ELF-1 (cell line): ENCODE measurements around the gene JAKMIP2.
A peak's percentile ranks its signal among the peaks of the same experiment; 100 is the strongest.

ENCODE experiments used
- DNase-seq: peaks from one replicate; pipeline ENCODE4 v3.0.0-alpha.2; 2016; ENCODE audit warnings: low read depth, low spot score

Gene JAKMIP2

DNA sequence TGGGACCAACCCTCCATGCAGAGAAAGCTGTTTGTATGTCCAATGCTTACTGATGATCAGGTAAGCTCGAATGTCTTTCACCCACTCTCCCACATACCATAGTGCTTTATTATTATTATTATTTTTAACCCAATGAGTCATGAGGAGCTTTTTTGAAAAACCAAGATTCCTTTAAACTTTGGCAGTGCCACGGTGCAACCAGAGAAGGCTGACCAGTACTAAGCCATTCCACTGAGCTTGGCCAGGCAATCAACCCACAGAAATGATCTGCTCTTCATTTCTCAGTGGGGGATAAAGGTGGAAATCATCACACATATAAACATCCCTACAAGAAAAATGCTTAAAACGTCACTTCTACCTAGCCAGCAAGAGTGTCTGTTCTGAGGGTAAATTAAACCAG, 35.5 kb downstream of the JAKMIP2 start:
- no peak for DNase-seq

DNA sequence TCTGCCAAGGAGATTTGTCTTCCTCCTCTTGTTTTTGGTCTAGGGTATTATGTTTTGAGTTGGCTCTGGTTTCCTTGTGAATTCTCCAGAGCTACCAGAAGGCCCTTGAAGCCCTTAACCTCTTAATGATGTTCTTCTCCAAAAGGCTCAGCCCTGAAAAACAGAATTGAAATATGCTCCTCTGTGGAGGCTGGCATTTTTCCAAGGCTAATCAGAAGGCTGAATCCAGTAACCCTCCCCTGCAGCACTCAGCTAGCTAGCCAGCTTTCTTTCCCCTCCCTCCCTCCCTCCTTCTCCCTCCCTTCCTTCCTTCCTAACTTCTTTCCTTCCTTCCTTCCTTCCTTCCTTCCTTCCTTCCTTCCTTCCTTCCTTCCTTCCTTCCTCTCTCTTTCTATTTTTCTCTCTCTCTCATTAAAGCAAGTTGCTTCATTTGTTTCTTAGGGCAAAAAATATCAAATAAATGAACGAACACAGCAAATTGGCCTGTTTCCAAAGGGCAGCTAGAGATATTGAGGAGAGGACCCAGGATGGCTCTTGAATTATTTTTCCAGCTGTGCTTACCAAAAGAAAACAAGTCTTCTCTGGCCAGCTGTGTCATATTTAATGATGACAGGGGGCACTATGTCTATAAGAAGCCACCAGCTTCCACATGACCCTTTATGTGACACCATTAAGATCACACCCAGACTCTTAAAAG, 38.7 kb downstream of the JAKMIP2 start:
- no peak for DNase-seq

DNA sequence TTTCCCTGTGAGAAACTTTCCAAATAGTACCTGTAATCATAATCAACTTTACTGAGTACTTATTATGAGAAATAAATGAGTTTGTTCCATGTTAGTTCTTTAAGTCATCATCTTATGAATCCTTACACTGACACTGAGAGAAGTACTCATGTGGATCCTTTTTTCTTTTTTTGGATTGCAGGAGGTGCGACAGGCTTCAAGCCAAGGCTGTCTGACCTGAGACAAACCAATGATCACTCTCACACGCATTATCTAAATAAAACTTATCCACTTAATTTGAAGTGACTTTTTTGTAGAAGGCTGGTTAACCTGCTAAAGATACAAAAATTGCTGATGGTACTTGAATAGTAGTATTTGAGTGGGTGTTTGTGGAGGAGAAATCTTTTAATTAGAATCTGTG, 39.5 kb downstream of the JAKMIP2 start:
- DNase-seq = no peak

DNA sequence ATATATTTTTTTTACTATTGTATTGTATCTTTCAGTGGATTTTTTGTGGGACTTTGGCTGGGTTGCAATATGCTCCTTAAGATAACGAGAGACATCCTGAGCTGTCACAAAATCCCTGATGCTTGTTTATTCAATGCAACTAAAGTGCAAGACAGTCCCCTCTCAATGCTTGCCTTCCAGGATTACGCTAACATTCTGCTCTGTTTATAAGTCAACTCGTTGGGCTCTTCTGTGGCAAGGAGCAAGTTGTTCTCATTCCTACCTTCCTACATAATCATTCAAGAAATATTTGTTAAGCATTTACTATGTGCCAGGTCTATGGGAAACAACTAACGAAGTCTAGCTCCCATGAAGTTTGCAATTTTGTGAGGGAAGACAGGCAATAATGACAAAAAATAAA, 40.4 kb downstream of the JAKMIP2 start:
- no peak for DNase-seq

DNA sequence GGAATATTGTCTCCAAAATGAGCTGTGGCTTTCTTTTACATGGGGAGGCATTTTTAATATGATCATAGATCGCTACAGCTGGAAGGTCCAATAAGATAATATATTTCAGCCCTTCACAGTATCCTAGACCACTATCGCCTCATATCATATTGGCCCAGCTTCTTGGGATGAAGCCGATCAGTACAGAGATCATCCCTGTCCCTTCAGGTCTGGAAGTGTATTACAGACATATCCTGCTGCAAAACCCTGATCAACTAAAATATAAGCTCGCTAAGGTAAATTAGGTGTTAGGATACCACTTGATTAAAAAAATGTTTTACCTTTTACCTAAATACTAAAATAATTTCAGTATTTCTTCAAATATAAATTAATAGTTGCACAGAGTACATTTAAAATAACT, 41.7 kb downstream of the JAKMIP2 start:
- no peak for DNase-seq

DNA sequence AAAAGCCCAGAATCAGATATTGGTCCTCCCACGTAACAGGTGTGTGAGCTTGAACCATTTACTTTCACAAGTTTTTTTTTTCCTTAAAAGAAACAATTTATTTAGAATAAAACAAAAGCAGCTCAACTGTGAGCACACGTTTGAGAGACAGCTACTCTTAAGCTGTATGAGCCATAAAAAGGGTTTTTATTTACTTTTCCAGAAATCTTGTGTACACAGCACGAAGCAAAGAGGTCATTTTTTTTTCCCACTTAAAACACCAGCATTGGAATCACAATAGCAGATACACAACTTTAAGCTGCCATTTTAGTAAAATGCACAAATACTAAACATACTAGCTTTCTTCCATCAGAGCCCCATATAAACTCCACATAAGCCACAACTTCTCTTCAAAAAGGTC, 44.6 kb downstream of the JAKMIP2 start:
- no peak for DNase-seq

DNA sequence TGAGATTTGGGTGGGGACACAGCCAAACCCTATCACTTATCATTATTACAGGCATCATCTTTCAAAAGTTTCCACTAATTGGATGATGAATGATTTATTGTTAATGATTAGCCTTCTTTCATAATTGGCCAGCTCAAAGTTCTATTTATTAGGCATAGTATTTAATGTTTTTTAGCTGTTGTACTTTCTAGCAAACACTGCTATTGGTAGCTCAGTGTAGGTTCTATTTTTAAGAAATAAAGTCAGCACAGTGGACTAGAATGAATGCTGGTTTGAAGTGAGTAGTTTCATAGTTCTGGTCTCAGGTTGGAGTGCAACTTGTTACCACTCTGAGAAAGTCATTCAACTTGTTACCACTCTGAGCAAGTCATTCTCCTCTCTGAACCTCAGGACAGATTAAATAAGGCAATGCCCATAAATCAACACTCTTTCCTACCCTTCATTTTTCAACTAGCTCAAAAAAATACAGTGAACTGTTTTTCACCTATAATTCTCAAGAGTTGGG, 46.9 kb downstream of the JAKMIP2 start:
- no peak for DNase-seq

DNA sequence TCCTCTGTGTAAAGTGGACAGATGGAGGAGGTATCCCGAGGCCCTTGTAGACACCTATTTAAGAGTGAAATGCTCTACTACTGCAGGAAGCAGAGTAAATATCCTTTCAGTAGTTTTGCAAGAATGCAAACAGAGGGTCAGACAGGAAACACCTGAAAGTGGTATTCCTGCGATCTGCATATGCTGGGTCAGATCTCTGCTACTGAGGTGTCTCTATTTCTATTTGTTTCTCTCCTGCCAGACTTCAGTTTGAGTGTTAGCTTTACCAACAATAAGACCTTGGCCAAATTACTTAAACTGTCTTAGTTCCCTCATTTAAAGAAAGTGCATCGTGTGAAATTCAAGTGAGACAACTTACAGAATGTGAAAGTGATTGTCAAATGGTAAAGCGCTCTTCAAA, 47.6 kb downstream of the JAKMIP2 start:
- DNase-seq = no peak

DNA sequence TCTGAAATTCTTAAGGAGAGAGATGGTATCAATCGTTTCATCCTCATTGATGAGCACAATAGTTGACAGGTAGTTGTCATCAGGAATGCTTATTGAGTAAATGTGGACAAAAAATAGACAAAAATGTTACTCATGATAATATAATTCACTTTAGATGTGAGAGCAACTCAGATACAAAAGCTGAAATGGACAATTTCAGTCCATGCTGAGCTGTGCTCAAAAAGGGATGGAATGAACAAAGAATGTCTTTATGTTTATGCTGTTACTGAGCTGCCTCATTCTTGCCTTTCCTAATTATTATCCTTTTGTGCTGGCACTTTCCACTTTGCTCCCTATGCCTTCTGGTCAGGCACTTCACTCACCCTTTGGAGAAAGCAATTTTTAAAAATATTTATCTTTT, 49.5 kb downstream of the JAKMIP2 start:
- DNase-seq = no peak

DNA sequence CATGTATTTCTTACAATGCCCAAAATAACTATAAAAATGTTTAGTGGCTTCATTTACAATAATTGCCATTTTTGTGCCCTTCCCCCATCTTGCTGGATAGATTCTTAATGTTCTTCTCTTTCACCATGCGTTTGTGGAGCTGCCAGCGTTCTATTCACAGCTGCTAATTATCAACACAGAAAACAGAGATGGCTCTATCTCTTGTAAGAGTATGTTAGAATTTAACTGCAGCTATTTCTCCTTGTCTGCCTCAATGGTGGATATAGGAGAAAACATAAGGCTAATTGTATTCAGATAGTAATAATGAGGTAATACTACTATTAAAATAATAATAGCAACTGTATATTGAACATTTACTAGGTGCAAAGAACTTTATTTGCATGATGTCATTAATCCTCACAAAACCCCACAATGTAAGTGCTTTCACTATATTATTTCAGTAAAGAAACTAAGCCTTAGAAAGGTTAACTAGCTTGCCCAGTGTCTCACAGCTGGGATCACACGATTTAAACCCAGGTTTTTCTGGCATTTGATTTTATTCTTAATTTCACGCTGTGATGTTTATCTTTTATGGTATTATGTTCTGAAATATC, 50.1 kb downstream of the JAKMIP2 start:
- DNase-seq = no peak

DNA sequence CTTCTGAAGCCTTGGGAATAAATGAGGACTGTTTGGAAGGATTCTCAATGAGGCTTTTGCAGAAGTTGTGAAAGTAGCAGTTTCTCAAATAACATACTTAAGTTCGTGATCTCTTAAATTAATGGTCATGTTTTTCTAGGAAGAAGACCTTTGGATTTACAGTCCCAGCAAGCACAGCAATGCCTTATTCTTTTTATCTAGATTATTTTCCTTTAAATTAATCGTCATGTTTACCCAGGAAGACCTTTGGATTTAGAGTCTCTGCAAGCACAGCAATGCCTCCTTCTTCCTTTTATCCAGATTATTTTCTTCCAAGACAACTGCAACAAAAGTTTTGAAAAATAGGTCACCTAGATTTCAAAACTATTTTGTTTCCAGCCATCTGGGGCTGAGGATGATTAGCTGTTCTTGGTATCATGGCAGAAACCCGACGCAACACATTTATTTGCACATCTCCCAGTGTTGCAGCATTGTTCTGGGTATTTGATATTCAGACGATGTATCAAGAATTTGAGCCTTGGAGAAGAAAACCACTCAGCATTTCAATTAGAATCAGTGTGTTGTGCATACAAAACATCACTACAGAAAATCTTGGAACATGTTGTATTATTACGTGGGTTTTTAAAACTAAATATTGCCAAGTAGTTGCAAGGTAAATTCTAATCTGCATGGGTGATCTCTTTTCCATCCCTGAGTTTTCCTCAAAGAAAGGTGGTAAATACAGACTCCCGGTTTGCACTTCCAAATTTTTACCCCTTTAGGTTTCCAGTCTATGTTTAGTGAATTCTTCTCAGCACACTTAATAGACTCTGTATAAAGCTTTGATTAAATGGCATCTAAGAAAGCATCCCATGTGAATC, 50.9 kb downstream of the JAKMIP2 start:
- DNase-seq = no peak

DNA sequence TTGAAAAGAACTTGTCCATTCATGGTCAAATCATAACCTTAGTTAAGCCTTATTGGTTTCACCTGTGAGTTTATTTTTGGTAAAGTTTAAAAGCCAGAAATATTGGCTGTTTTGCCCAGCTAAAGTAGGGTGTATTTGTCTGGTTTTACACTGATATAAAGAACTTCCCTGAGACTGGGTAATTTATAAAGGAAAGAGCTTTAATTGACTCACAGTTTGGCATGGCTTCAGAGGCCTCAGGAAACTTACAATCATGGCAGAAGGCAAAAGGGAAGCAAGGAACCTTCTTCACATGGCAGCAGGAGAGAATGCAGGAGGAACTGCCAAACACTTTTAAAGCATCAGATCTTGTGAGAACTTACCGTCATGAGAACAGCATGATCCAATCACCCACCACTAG, 55.3 kb downstream of the JAKMIP2 start:
- DNase-seq = no peak

DNA sequence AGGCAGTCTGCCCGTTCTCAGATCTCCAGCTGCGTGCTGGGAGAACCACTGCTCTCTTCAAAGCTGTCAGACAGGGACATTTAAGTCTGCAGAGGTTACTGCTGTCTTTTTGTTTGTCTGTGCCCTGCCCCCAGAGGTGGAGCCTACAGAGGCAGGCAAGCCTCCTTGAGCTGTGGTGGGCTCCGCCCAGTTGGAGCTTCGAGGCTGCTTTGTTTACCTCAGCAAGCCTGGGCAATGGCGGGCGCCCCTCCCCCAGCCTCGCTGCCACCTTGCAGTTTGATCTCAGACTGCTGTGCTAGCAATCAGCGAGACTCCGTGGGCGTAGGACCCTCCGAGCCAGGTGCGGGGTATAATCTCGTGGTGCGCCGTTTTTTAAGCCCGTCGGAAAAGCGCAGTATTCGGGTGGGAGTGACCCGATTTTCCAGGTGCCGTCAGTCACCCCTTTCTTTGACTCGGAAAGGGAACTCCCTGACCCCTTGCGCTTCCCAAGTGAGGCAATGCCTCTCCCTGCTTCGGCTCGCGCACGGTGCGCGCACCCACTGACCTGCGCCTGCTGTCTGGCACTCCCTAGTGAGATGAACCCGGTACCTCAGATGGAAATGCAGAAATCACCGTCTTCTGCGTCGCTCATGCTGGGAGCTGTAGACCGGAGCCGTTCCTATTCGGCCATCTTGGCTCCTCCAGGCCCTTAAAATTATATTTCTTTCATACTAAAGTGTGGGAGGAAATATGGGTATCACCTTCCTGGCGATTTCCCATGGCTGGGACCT, 61.2 kb downstream of the JAKMIP2 start:
- peak; percentile 31 for DNase-seq

DNA sequence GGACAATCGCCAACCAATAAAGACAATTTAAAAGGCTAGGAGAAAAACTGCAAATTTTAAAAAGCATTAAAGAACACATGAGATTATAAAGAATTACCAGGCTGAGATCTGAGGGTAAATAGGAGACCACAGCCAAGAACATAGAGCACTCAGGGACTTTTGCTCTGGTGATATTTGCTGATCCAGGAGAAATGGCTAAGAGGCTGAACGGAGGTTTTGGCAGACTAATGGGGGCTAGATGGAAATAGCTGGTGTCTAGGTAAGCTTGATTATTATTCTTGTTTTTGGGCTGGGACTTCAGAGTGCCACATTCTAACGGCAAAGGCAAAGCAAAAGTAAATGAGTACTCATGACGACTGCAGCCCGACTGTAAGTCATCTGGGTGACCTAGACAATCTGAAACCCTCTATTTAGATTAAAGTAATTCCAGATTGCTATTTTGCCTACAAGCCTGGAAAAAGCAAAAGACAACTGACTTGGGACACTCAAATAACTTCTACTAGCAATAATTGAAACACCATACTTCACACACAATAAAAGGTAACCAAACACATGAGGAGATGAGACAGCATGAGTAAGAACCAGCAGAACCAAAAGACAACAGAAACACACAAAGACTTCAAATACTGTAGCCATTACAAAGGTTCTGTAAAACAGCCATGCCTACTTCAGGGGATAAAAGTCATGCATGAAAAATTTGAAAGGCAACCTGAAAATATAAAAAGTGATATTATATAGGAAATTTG, 68.8 kb downstream of the JAKMIP2 start:
- no peak for DNase-seq

DNA sequence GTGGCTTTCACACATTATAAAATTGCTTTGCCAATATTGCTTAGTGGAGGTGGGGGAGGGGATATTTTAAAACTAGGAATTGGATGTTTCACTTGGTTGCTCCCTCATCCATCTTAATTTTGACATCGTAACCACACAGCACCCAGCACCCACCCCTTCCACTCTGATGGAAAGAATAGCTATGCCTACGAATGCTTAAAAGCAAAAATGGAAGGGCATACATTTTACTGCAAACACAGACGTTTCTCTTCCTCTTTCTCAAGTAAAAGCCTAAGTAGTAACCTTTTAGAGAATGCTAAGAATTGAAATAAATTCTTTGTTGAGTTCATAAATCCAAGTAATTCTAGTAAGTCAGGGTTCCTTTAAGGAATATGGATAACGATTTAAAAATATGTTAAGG, 69.9 kb downstream of the JAKMIP2 start:
- DNase-seq = no peak

DNA sequence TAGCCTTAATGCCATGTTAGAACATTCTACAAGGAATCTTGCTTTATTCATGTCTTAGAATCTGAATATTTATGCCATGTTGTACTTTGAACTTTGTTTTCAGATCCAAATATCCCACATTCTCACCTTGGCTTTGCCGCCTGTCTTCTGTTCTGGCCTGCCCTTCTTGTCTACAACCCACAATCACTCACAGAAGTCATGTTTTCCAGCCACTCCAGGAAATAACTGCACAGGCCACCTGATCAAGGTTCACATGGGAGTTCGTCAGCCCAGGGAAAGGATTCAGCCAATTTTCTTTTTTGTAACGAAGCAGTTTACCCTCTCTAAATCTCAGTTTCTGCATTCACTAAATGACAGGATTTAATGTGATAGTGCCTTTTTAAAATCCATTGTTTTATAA, 70.5 kb downstream of the JAKMIP2 start:
- no peak for DNase-seq

DNA sequence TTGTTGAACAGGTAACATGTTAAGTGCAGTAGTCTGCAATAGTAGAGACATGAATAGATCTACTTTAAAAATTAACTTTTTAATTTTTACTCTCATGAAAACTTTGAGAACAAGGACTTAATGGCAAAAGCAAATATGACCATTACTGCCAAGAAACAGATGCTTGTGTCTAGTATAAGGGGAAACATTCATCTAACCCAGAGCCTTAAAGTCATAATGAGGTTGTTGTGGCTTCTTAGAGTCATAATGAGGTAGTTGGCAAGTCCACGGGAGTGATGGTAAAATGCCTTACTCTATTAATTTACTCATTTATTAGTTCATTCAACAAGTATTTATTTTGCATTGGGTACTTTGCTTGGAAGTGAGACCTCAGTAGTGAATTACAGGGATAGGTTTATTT, 71.5 kb downstream of the JAKMIP2 start:
- DNase-seq = no peak

DNA sequence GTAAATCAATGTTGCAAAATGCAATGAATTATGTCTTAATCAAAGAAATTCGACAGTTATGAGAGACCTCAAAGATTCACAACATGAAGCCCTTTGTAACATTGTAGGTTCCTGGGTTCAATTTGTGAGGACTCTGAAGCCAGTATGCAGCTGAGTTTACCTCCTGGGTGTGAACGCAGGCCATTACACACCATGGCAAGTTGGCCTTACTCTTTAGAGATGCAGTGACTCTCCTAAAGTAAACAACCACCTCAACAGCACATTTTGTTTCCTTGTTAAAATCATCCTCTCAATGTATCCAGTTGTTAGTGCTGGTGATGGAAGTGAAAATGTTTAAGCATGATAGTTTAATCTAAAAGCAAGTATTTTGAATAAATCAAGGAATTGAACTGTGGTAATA, 73.8 kb downstream of the JAKMIP2 start:
- DNase-seq = no peak

DNA sequence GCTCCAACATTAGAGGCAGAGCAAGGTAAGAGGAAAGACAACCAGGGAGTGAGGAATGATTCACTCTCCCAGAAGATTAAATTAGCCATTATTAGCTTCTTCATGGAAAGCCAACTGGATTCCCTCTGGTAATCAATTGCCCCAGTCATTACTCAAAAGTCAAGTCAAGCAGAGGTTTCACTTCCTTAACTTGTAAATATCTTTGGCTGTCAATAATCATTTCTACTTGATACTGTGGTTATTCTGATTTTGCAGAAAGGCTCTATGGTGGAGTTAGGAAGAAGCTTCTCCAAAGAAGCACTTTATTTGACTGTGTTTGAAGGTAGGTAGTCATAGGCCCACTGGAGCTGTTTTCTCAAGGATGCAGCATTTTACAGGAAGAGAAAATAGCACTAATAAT, 78.0 kb downstream of the JAKMIP2 start:
- DNase-seq = no peak

DNA sequence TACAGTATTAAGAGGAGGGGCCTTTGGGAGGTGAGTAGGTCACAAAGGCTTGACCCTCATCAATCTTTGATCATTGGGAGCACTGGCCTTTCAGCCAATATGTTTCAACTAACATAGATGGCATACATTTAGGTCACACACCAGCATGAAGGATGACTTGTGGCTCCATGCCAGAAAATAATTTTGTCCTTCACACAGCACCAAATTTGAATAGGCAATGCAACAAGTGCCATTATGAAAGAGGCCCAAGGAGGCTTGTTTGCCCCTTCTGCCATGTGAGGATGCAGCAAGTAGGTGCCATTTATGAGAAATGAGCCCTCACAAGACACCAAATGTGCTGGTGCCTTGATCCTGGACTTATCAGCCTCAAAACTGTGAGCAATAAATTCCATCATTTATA, 81.1 kb downstream of the JAKMIP2 start:
- no peak for DNase-seq

DNA sequence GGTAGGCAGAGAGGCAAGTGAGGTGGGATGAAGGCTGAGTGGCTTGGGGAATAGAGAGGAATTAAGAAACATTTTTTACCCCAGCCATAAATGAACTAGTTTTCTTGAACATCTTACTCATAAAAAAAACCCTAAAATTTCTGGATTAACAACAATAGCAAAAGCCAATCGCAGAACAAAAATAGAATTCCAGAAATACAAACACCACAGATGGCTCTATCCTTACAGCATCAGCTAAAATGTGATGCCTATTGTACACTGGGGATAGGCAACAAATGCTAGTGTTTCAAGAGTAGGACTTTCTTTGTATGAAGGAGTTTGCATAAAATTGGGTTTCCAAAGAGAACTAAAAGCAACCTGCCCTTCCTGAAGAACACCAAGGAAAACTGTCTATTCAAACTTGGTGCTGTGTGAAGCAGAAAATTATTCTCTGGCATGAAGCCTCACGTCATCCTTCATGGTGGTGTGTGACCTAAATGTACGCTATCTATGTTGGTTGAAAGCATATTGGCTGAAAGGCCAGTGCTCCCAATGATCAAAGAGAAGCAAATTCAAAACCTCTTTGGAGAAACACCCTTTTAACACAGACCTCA, 82.9 kb downstream of the JAKMIP2 start:
- no peak for DNase-seq
